ENCODE data around the gene ARL6IP5. TPM values are rescaled to one million over a fixed set of nuclear protein-coding genes. Genes with fewer than 3 reads are reported as not detected.

ARL6IP5 gene
- total RNA-seq, 1 experiment from 2014 or later = 23.9 TPM

- no peak overlapping the region for H3K4me3 ChIP-seq (ENCODE audit: low read depth, low read length, poor library complexity, severe bottlenecking)
- CTCF ChIA-PET = no interaction called here
- no peaks in the 10 kb centered on the region for H3K9me3 ChIP-seq (ENCODE audit: low read depth, low read length, poor library complexity, severe bottlenecking)
- BruUV-seq (replicated peaks) = no TSS peak
- POLR2A ChIA-PET (ENCODE audit: low non-redundant PET) = no interaction called here
- H3K27me3 ChIP-seq (replicated peaks; ENCODE audit: insufficient read depth, low read depth, low read length, poor library complexity) = no peaks in the 10 kb centered on the region
- no peaks in the 10 kb centered on the region for H3K36me3 ChIP-seq (ENCODE audit: insufficient read depth, low read length, poor library complexity, severe bottlenecking)
- intact Hi-C loops (cut with micrococcal nuclease; ENCODE audit: unreplicated experiment) = no loop called here
- no peaks in the 10 kb centered on the region for H3K4me1 ChIP-seq (ENCODE audit: insufficient read depth, low read length, poor library complexity, severe bottlenecking)
- TF ChIP-seq CTCF (conservative IDR thresholded peaks at IDR 0.05; ENCODE audit: low read depth, low read length) = no peak
- no peak for TF ChIP-seq EZH2 (IDR thresholded peaks at IDR 0.05; ENCODE audit: borderline replicate concordance, low read depth, low read length, poor library complexity, severe bottlenecking)
- DNase-seq (ENCODE audit: low spot score) = no peak
- H3K27ac ChIP-seq (ENCODE audit: low read depth, low read length, poor library complexity, severe bottlenecking) = no peak overlapping the region
These were observed 52.3 kb downstream of the ARL6IP5 start for GRCh38 chr3:69137005-69137404.

- intact Hi-C loops (cut with micrococcal nuclease; ENCODE audit: unreplicated experiment) = no loop called here
- no peaks in the 10 kb centered on the region for H3K4me1 ChIP-seq (ENCODE audit: insufficient read depth, low read length, poor library complexity, severe bottlenecking)
- no peak for TF ChIP-seq CTCF (conservative IDR thresholded peaks at IDR 0.05; ENCODE audit: low read depth, low read length)
- TF ChIP-seq EZH2 (IDR thresholded peaks at IDR 0.05; ENCODE audit: borderline replicate concordance, low read depth, low read length, poor library complexity, severe bottlenecking) = no peak
- BruUV-seq (replicated peaks) = no TSS peak
- no peak overlapping the region for H3K27ac ChIP-seq (ENCODE audit: low read depth, low read length, poor library complexity, severe bottlenecking)
- no peaks in the 10 kb centered on the region for H3K9me3 ChIP-seq (ENCODE audit: low read depth, low read length, poor library complexity, severe bottlenecking)
- no peak for DNase-seq (ENCODE audit: low spot score)
- H3K4me3 ChIP-seq (ENCODE audit: low read depth, low read length, poor library complexity, severe bottlenecking) = no peak overlapping the region
- no peaks in the 10 kb centered on the region for H3K36me3 ChIP-seq (ENCODE audit: insufficient read depth, low read length, poor library complexity, severe bottlenecking)
- ChIA-PET CTCF (no interaction called here), POLR2A (ENCODE audit: low non-redundant PET) (no interaction called here)
- no peaks in the 10 kb centered on the region for H3K27me3 ChIP-seq (replicated peaks; ENCODE audit: insufficient read depth, low read depth, low read length, poor library complexity)
These were observed 52.7 kb downstream of the ARL6IP5 start for GRCh38 chr3:69137412-69137811.

- no TSS peak for BruUV-seq (replicated peaks)
- H3K9me3 ChIP-seq (ENCODE audit: low read depth, low read length, poor library complexity, severe bottlenecking) = no peaks in the 10 kb centered on the region
- H3K36me3 ChIP-seq (ENCODE audit: insufficient read depth, low read length, poor library complexity, severe bottlenecking) = no peaks in the 10 kb centered on the region
- CTCF ChIA-PET = no interaction called here
- no peak for DNase-seq (ENCODE audit: low spot score)
- POLR2A ChIA-PET (ENCODE audit: low non-redundant PET) = no interaction called here
- no peak overlapping the region for H3K4me3 ChIP-seq (ENCODE audit: low read depth, low read length, poor library complexity, severe bottlenecking)
- TF ChIP-seq CTCF (conservative IDR thresholded peaks at IDR 0.05; ENCODE audit: low read depth, low read length) = no peak
- no peak for TF ChIP-seq EZH2 (IDR thresholded peaks at IDR 0.05; ENCODE audit: borderline replicate concordance, low read depth, low read length, poor library complexity, severe bottlenecking)
- H3K4me1 ChIP-seq (ENCODE audit: insufficient read depth, low read length, poor library complexity, severe bottlenecking) = no peaks in the 10 kb centered on the region
- intact Hi-C loops (cut with micrococcal nuclease; ENCODE audit: unreplicated experiment) = no loop called here
- no peak overlapping the region for H3K27ac ChIP-seq (ENCODE audit: low read depth, low read length, poor library complexity, severe bottlenecking)
- no peaks in the 10 kb centered on the region for H3K27me3 ChIP-seq (replicated peaks; ENCODE audit: insufficient read depth, low read depth, low read length, poor library complexity)
These were observed 56.6 kb downstream of the ARL6IP5 start for GRCh38 chr3:69141313-69141712.

Data from A673 (cell line).